Aorta (tissue), 5 donors: Measurements from ENCODE around the gene NLRC3. TPM values are rescaled to one million over a fixed set of nuclear protein-coding genes. Genes with fewer than 3 reads are reported as not detected.
A peak's percentile ranks its signal among the peaks of the same experiment; 100 is the strongest.
"Not testable (repeated sequence)": the region's sequence is repeated elsewhere in the genome, so short reads cannot be mapped to it uniquely, and the experiment has no call there.

ENCODE experiments used
- ATAC-seq: fragments of 200-7000 bp; cut with Tn5 transposase; one replicate; pipeline ENCODE4 v1.9.1; 2022; ENCODE audit warnings: moderate library complexity; ENCODE audit not compliant: low FRiP score
- DNase-seq, 2 donors: peaks; one replicate each; pipeline ENCODE4 v3.0.0-alpha.2; 2020
- H3K27ac ChIP-seq, 2 donors: one replicate each; pipeline ENCODE4 v1.5.1; 2013; ENCODE audit warnings: low read length in 2 of 2, mild to moderate bottlenecking in 2 of 2, moderate library complexity in 2 of 2, control low read depth in 1 of 2, inconsistent platforms in 1 of 2, low read depth in 1 of 2
- H3K27me3 ChIP-seq, 2 donors: one replicate each; pipeline ENCODE4 v1.6.1; 2013; ENCODE audit warnings: control low read depth in 1 of 2, low read length in 1 of 2, mild to moderate bottlenecking in 1 of 2, moderate library complexity in 1 of 2; ENCODE audit not compliant: insufficient read depth in 2 of 2, control insufficient read depth in 1 of 2
- H3K36me3 ChIP-seq, 2 donors: one replicate each; pipeline ENCODE4 v1.6.1; 2013; ENCODE audit warnings: control low read depth in 1 of 2, low read length in 1 of 2, mild to moderate bottlenecking in 1 of 2; ENCODE audit not compliant: insufficient read depth in 2 of 2, control insufficient read depth in 1 of 2
- H3K4me1 ChIP-seq, 2 donors: one replicate each; pipeline ENCODE4 v1.6.1; 2013; ENCODE audit warnings: low read length in 2 of 2, control low read depth in 1 of 2, mild to moderate bottlenecking in 1 of 2, moderate library complexity in 1 of 2; ENCODE audit not compliant: insufficient read depth in 2 of 2, control insufficient read depth in 1 of 2
- H3K4me3 ChIP-seq, 2 donors: one replicate each; pipeline ENCODE4 v1.5.1; 2013; ENCODE audit warnings: low read length in 2 of 2, control low read depth in 1 of 2, mild to moderate bottlenecking in 1 of 2
- H3K9me3 ChIP-seq: one replicate; pipeline ENCODE4 v1.6.1; 2013; ENCODE audit warnings: mild to moderate bottlenecking, low read length; ENCODE audit not compliant: control insufficient read depth
- WGBS, 2 donors: extraction: QIAGEN DNeasy Blood & Tissue Kit; methylation state at CpG; one replicate each; pipeline ENCODE4 v1.1.7; 2013; 5-methylcytosine and 5-hydroxymethylcytosine counted together
- intact Hi-C, 2 donors: fragments of 100-400 bp; cut with DNase I; formaldehyde crosslinking; loops; one replicate each; pipeline versions ENCODE4 v1.14.2 to v1.15.0; 2022
- polyA plus RNA-seq, 2 donors: library from polyadenylated mRNA; stranded (reverse); fragments of 200-250 nt; gene quantifications; one replicate each; pipeline ENCODE4 v1.2.3, GENCODE V29; 2013
- total RNA-seq, 2 donors: library from RNA; stranded (reverse); fragmentation: NEBNext Ultra II Directional; extraction: Animal tissue kit (Norgen Biotek cat#: 25700); gene quantifications; one replicate each; pipeline ENCODE4 v1.2.1, GENCODE V29; 2021
- donor health status: healthy with polysubstance abuse.
- donor health status: Bipolar disorder and iron deficiency.
- donor health status: DM: no; HTN: no; CAD: no.
- donor health status: DM: no; HTN: no; CAD: no.
- donor health status: DM: yes; HTN: yes; CAD: no.

The NLRC3 gene
- total and polyA plus RNA-seq, 4 donors = 0.38 to 2.3 (median 0.97) TPM; not detected in 1

GRCh38 chr16:3610698-3611145, 33.5 kb upstream of the NLRC3 start:
- Histone ChIP-seq H3K27ac (peak overlapping the region in 1 of 2 donors; percentile 41), H3K4me1 (no peaks in the 10 kb centered on the region), H3K4me3 (peak overlapping the region; percentile 76 to 90), H3K27me3 (no peaks in the 10 kb centered on the region), H3K36me3 (no peaks in the 10 kb centered on the region), H3K9me3 (no peaks in the 10 kb centered on the region)
- 3% methylated on average over 10 of the region's 10 CpGs for WGBS, 2 donors
- intact Hi-C loops = loop anchor here (2.0 to 5.0 kb wide), 3 partner anchors 73 to 83 kb away; no protein-coding TSS in a partner anchor
- ATAC-seq (no peak), DNase-seq (no peak)

- H3K9me3 ChIP-seq = no peaks in the 10 kb centered on the region
- no peak overlapping the region for H3K4me3 ChIP-seq
- 60 to 65% methylated on average over 14 of the region's 14 CpGs for WGBS, 2 donors
- no peak overlapping the region for H3K27ac ChIP-seq
- H3K27me3 ChIP-seq = no peaks in the 10 kb centered on the region
- intact Hi-C loops = loop anchor here (2.0 to 5.0 kb wide), 3 partner anchors 73 to 83 kb away; no protein-coding TSS in a partner anchor
- no peak for DNase-seq
- ATAC-seq = no peak
- no peaks in the 10 kb centered on the region for H3K36me3 ChIP-seq
- no peaks in the 10 kb centered on the region for H3K4me1 ChIP-seq
Observed at GRCh38 chr16:3609895-3610697, 32.9 kb upstream of the NLRC3 start.

GRCh38 chr16:3608976-3609375, 31.8 kb upstream of the NLRC3 start:
- H3K27me3 ChIP-seq, H3K36me3 ChIP-seq, intact Hi-C loops, ATAC-seq, H3K9me3 ChIP-seq, H3K4me1 ChIP-seq, H3K27ac ChIP-seq, H3K4me3 ChIP-seq, DNase-seq: not testable (repeated sequence)
- 92 to 95% methylated on average over 13 of the region's 13 CpGs for WGBS, 2 donors

GRCh38 chr16:3608069-3608468, 30.9 kb upstream of the NLRC3 start:
- ATAC-seq (no peak), DNase-seq (no peak)
- intact Hi-C loops = no loop called here
- no peaks in the 10 kb centered on the region for H3K9me3 ChIP-seq
- H3K4me1 ChIP-seq = no peaks in the 10 kb centered on the region
- 91 to 93% methylated on average over 5 of the region's 5 CpGs for WGBS, 2 donors
- no peak overlapping the region for H3K27ac ChIP-seq
- H3K36me3 ChIP-seq = no peaks in the 10 kb centered on the region
- H3K27me3 ChIP-seq = no peaks in the 10 kb centered on the region
- H3K4me3 ChIP-seq = no peak overlapping the region

GRCh38 chr16:3607634-3608033, 30.4 kb upstream of the NLRC3 start:
- no peak overlapping the region for H3K4me3 ChIP-seq
- no peaks in the 10 kb centered on the region for H3K27me3 ChIP-seq
- H3K36me3 ChIP-seq = no peaks in the 10 kb centered on the region
- 75 to 76% methylated on average over 2 of the region's 2 CpGs for WGBS, 2 donors
- no peak for ATAC-seq
- H3K9me3 ChIP-seq = no peaks in the 10 kb centered on the region
- no peaks in the 10 kb centered on the region for H3K4me1 ChIP-seq
- no peak overlapping the region for H3K27ac ChIP-seq
- no peak for DNase-seq
- intact Hi-C loops = no loop called here

- Histone ChIP-seq H3K9me3 (no peaks in the 10 kb centered on the region), H3K27ac (no peak overlapping the region), H3K27me3 (no peaks in the 10 kb centered on the region), H3K36me3 (no peaks in the 10 kb centered on the region), H3K4me3 (no peak overlapping the region), H3K4me1 (no peaks in the 10 kb centered on the region)
- 84 to 91% methylated on average over 7 of the region's 7 CpGs for WGBS, 2 donors
- ATAC-seq = no peak
- no peak for DNase-seq
- intact Hi-C loops = no loop called here
Observed at GRCh38 chr16:3607161-3607560, 30.0 kb upstream of the NLRC3 start.

- no peak for DNase-seq
- ATAC-seq = no peak
- Histone ChIP-seq H3K27ac (no peak overlapping the region), H3K4me3 (no peak overlapping the region), H3K4me1 (no peaks in the 10 kb centered on the region), H3K36me3 (no peaks in the 10 kb centered on the region), H3K27me3 (no peaks in the 10 kb centered on the region), H3K9me3 (no peaks in the 10 kb centered on the region)
- 80 to 84% methylated on average over 11 of the region's 11 CpGs for WGBS, 2 donors
- intact Hi-C loops = no loop called here
Observed at GRCh38 chr16:3606441-3606840, 29.2 kb upstream of the NLRC3 start.

- H3K4me1 ChIP-seq = no peaks in the 10 kb centered on the region
Observed at GRCh38 chr16:3602320-3602653, 25.1 kb upstream of the NLRC3 start.

GRCh38 chr16:3601614-3602319, 24.6 kb upstream of the NLRC3 start:
- H3K27me3 ChIP-seq = no peaks in the 10 kb centered on the region
- H3K36me3 ChIP-seq = no peaks in the 10 kb centered on the region
- 90 to 92% methylated on average over 13 of the region's 13 CpGs for WGBS, 2 donors
- H3K9me3 ChIP-seq = no peaks in the 10 kb centered on the region
- no peak overlapping the region for H3K27ac ChIP-seq
- H3K4me3 ChIP-seq = no peak overlapping the region
- DNase-seq (peak in 1 of 2 donors; percentile 51), ATAC-seq (no peak)
- H3K4me1 ChIP-seq = no peaks in the 10 kb centered on the region
- intact Hi-C loops = no loop called here

More at GRCh38 chr16:3602320-3602653, 25.1 kb upstream of the NLRC3 start:
- Histone ChIP-seq H3K27ac (no peak overlapping the region), H3K9me3 (no peaks in the 10 kb centered on the region), H3K4me3 (no peak overlapping the region), H3K36me3 (no peaks in the 10 kb centered on the region), H3K27me3 (no peaks in the 10 kb centered on the region)
- no peak for DNase-seq
- intact Hi-C loops = no loop called here
- no peak for ATAC-seq
- WGBS, 2 donors = 93 to 94% methylated on average over 7 of the region's 7 CpGs
